ENCODE data around the gene TAF9B. TPM values are rescaled to one million over a fixed set of nuclear protein-coding genes. Genes with fewer than 3 reads are reported as not detected.
"Not testable (repeated sequence)": the region's sequence is repeated elsewhere in the genome, so short reads cannot be mapped to it uniquely, and the experiment has no call there.

The TAF9B gene
- total RNA-seq, 4 donors from 2014 or later = 3.1 to 14.9 (median 6.3) TPM

GRCh38 chrX:78147002-78147540 is 7.6 kb upstream of the TAF9B start:
- H3K9me3 ChIP-seq = peaks cover 0 to 11% (median 0%) of the 10 kb centered on the region in 4 donors
- not testable (repeated sequence) for H3K4me3 ChIP-seq, H3K27me3 ChIP-seq, H3K27ac ChIP-seq, H3K4me1 ChIP-seq, H3K36me3 ChIP-seq, DNase-seq

GRCh38 chrX:78140206-78140605 is 756 bp upstream of the TAF9B start:
- no peaks in the 10 kb centered on the region for H3K9me3 ChIP-seq
- no peak overlapping the region for H3K4me3 ChIP-seq
- H3K27ac ChIP-seq = peak overlapping the region in 1 of 4 donors; percentile 74
- H3K4me1 ChIP-seq = no peaks in the 10 kb centered on the region
- H3K27me3 ChIP-seq = no peaks in the 10 kb centered on the region
- no peaks in the 10 kb centered on the region for H3K36me3 ChIP-seq
- no peak for TF ChIP-seq CTCF (IDR thresholded peaks at IDR 0.05)
- DNase-seq = no peak

GRCh38 chrX:78133238-78133960 is 6.1 kb downstream of the TAF9B start:
- Histone ChIP-seq H3K4me1 (no peaks in the 10 kb centered on the region), H3K4me3 (no peak overlapping the region), H3K27ac (no peak overlapping the region), H3K27me3 (no peaks in the 10 kb centered on the region), H3K9me3 (no peaks in the 10 kb centered on the region), H3K36me3 (no peaks in the 10 kb centered on the region)
- TF ChIP-seq CTCF (IDR thresholded peaks at IDR 0.05) (no peak), POLR2A (IDR thresholded peaks at IDR 0.05) (no peak)
- DNase-seq = no peak

- no peak overlapping the region for H3K4me3 ChIP-seq
- TF ChIP-seq POLR2A (IDR thresholded peaks at IDR 0.05) = no peak
- no peak for TF ChIP-seq CTCF (IDR thresholded peaks at IDR 0.05)
- no peaks in the 10 kb centered on the region for H3K27me3 ChIP-seq
- H3K9me3 ChIP-seq = no peaks in the 10 kb centered on the region
- H3K36me3 ChIP-seq = peaks cover 0 to 19% (median 0%) of the 10 kb centered on the region in 3 donors
- DNase-seq = no peak
- H3K27ac ChIP-seq = no peak overlapping the region
- no peaks in the 10 kb centered on the region for H3K4me1 ChIP-seq
These were observed 8.3 kb downstream of the TAF9B start for GRCh38 chrX:78131117-78131516.

- DNase-seq = no peak
- Histone ChIP-seq H3K4me1 (no peaks in the 10 kb centered on the region), H3K27ac (no peak overlapping the region), H3K27me3 (no peaks in the 10 kb centered on the region), H3K4me3 (no peak overlapping the region), H3K36me3 (peaks cover 0 to 23% (median 0%) of the 10 kb centered on the region in 3 donors), H3K9me3 (no peaks in the 10 kb centered on the region)
- TF ChIP-seq POLR2A (IDR thresholded peaks at IDR 0.05) (no peak), CTCF (IDR thresholded peaks at IDR 0.05) (no peak)
These were observed 9.1 kb downstream of the TAF9B start for GRCh38 chrX:78130396-78130795.

- no peaks in the 10 kb centered on the region for H3K4me1 ChIP-seq
- H3K4me3 ChIP-seq = no peak overlapping the region
- no peak for DNase-seq
- peaks cover 0 to 30% (median 0%) of the 10 kb centered on the region in 3 donors for H3K36me3 ChIP-seq
- no peaks in the 10 kb centered on the region for H3K9me3 ChIP-seq
- no peak overlapping the region for H3K27ac ChIP-seq
- no peaks in the 10 kb centered on the region for H3K27me3 ChIP-seq
- TF ChIP-seq CTCF (IDR thresholded peaks at IDR 0.05) = no peak
- TF ChIP-seq POLR2A (IDR thresholded peaks at IDR 0.05) = no peak
These were observed 9.7 kb downstream of the TAF9B start for GRCh38 chrX:78129714-78130113.

GRCh38 chrX:78125781-78126180 is 13.7 kb downstream of the TAF9B start:
- H3K4me3 ChIP-seq, H3K27me3 ChIP-seq, H3K9me3 ChIP-seq, H3K27ac ChIP-seq, DNase-seq, H3K4me1 ChIP-seq: not testable (repeated sequence)
- H3K36me3 ChIP-seq = peaks cover 0 to 55% (median 0%) of the 10 kb centered on the region in 3 donors

All from Peyer's patch (tissue), 4 donors.